Stimulated activated CD8-positive, alpha-beta memory T cell treated with anti-CD3 and anti-CD28 coated beads, Interleukin-2, amount 100 ng/mL, for 48 hours (primary cell): ENCODE data around the gene COMP.

Experiments used
- DNase-seq, 2 donors: peaks; one replicate each; pipeline ENCODE4 v3.0.0-alpha.2; 2020; ENCODE audit warnings: low read depth in 2 of 2

COMP gene

DNA sequence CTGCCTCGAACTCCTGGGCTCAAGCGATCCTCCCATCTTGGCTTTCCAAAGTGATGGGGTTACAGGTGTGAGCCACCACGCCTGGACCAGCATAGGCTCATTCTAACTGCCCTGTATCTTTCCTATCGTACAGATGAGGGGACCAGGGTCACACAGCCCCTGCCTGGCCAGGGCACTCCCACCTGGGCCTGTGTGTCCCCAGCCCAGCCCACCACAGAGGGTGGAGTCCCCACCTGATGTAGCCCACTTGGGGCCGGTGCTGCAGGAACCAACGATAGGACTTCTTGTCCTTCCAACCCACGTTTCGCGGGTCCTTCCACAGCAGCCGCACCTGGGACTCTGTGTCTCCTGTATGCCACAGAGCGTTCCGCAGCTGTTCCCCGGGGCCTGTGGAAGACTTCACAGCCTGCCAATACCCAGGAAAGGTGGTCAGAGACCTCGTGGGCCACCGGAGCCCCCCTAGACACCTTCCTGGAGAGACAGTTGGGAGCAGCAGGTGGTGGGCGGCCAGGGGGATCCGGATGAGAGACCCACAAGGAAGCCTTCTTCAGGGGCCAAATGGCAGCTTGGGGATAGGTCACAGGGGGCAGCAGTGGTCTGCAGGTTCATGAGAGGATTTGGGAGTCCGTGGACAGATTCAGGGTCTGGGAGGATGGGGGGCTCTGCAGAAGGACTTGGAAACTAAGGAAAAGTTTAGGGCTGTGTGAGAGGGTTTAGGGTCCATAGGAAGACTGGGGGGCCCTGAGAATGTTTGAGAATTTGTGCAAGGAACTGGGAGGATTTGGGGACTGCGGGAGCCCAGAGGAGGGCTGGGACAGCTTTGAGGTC lies 6.9 kb downstream of the COMP start:
- no peak for DNase-seq

DNA sequence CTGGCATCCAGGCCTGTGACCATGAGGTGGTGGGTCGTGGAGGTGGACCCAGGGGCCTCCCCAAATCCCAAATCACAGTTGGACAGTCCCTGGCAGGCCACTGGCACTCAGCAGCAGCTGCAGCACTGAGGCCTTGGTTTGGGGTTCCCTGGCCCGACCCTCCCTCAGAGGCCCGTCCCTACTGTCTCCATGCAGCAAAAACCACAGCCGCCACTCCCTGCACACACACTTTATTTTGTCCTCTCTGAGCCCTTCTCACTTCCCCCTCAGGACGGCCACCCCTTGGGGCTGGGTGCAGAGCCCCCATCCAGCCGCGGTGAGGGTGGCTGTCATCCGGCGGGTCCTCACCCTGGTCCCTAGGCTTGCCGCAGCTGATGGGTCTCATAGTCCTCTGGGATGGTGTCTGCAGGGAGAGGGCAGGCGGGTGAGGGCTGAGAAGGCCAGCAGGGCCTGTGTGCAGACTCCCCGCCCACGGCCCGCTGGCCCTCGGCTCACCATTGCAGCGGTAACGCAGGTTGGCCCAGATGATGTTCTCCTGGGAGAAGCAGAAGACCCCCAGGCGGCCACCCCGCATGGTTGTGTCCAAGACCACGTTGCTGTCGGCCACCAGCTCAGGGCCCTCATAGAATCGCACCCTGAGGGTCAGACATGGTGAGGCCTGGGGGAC lies 8.4 kb downstream of the COMP start:
- DNase-seq = no peak

DNA sequence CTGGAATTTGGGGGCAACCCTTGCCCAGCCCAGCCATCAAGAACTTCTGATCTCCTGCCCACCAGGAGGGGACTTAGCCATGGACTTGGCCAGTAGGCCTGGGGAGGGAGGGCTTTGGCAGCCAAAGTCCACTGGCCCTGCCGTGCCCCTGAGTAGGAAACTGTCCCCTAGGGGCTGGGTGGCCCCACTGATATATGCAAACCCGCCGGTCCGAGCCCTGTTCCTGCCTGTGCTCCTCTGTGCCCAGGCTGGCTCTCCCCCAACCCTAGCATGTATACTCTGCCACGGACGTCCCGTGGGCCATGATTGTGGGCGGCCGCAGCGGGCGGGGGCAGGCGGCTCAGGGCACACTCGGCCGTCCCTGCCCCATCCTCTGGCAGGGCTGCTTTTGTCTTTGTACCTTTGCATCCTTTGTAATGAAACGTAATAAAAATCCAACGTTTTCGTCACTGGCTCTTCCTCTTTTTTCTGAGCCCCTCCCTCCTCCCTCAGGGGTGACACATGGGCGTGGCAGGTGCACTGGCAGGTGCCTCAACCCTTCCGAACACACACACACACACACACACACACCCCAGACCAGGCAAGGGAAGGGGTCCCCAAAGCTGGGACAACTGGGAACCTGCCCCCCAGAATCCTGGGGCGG lies 9.1 kb downstream of the COMP start:
- DNase-seq = no peak

DNA sequence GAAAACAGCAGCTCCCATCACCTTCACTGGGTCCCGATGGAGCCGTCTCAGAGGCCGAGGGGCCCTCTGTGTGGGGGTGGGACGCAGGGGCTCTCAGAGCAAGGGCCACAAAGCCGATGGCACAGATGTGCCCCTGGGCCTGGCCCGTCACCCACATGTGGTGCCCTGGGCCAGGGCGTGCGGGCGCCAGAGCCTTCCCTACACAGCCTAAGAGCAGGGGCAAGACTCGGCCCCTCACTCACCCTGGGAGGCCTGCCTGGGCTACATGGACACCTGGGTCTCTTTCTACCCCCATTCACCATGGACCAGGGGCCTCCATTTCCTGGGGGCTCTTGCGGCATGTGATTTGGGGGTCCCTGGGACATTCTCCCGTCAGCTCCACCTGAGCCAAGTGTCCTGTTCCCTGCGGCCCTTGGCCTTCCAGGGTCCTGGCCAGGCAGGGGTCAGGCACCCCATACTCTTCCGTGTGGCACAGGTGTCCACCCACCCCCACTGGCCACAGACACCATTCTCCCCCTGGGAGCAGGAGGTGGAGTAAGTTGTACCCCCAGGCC lies 10.0 kb downstream of the COMP start:
- no peak for DNase-seq

DNA sequence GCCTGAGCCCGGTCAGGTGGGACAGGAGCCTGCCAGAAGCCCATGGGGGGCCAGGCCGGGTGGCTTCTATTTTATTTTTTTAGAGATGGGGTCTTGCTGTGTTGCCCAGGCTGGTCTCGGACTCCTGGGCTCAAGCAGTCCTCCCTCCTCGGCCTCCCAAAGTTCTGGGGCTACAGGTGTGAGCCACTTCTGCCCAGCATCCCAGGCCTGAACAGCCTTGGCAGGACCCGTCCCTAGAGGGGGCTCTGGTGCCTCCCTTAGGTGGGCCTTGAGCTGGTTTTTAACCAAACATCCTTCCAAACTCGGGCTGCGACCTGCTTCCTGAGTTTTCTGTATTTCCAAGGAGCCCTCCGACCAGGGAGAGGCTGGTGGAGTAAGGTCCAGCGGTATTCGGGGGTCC lies 10.5 kb downstream of the COMP start:
- no peak for DNase-seq

DNA sequence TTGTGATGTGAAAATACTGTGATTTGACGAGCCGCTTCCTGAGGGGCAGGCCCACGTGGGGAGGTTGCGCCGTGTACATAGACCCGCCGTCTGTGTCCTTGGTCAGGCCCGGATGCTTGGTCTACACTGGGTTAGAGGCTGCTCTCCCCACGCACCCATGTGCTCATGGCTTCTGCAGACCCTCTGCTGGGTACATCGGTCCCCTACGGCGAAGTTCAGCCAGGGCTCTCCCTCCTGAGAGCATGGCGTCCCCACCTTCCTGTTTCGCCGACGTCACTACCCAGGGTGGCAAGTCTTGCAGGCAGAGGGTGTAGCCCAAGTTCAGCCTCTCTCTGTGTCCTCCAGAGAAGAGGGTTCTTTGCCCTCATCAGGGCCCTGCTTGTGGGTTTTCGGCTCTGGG lies 11.0 kb downstream of the COMP start:
- DNase-seq = no peak

DNA sequence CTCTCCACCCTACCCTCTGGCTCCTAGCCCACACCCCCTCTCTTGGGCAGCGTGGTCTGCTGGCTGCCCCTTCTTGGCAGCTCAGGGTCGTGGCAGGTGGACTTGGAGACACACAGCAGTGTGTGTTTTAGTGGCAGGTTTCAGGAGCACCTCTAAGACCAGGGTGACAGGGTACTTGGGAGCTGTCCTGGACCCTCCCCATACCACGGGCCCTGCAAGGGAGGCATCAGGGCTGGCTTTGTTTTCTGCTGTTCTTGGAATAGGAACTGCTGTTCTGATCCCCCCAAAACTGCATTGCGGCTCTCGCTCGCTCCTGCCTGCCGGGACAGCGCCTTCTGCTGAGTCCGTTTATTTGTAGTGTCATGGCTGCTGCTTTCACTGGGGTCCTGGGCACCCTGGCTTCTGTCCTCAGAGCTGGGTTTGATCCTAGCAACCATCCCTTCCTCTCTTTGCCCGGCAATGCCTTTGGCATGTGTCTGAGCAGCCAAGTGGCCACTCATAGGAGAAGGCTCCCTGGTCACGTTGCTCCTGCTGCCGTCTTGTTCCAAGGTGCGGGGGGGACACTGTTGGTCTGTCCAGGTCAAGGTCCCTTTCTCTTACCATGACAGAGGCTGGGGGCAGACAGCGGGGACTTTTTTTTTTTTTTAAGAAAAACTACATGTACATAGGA lies 12.1 kb downstream of the COMP start:
- DNase-seq = no peak

DNA sequence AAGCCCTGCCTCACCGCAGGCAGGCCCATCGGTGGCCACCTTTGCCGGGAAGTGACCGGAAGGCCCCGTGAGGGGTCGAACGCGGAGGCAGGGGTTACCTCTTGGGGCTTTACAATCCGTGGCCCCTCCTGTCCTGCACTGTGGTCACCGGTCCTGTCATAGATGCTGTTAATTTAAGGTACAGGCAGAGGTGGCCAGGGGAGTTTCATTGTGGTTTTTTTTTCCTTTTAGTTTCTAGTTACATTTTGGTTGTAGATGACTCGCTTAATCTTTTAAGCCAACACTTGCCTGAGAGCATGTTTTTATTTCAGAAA lies 13.1 kb downstream of the COMP start:
- DNase-seq = no peak

DNA sequence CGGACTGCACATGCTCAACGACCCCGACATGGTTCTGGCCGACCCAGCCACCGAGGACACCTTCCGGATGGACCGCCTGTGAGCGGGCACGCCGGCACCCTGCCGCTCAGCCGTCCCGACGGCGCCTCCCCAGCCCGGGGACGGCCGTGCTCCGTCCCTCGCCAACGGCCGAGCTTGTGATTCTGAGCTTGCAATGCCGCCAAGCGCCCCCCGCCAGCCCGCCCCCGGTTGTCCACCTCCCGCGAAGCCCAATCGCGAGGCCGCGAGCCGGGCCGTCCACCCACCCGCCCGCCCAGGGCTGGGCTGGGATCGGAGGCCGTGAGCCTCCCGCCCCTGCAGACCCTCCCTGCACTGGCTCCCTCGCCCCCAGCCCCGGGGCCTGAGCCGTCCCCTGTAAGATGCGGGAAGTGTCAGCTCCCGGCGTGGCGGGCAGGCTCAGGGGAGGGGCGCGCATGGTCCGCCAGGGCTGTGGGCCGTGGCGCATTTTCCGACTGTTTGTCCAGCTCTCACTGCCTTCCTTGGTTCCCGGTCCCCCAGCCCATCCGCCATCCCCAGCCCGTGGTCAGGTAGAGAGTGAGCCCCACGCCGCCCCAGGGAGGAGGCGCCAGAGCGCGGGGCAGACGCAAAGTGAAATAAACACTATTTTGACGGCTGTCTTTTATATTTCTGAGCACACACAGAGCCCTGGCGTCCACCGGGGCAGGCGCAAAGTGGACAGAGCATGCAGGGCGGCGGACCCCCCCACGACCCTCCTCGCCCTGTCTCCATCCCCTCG lies 13.6 kb downstream of the COMP start:
- DNase-seq = no peak

DNA sequence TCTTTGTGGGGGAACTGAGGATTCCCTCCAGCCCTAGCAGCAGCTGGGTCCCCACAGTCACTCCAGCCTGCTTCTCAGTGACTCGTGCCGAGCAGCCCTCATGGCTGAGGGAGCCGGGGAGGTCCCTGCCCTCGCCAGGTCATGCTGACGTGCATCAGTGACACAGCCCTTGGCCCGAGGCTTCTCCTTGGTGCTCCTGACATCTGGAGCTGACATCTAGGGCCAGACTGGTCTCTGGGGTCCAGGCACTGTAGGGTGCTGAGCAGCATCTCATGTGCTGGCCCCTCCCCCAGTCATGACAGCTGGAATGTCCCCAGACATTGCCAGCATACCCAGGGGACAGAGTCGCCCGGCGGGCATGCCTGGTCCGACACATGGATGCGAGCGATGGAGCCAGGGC lies 14.4 kb downstream of the COMP start:
- DNase-seq = no peak

DNA sequence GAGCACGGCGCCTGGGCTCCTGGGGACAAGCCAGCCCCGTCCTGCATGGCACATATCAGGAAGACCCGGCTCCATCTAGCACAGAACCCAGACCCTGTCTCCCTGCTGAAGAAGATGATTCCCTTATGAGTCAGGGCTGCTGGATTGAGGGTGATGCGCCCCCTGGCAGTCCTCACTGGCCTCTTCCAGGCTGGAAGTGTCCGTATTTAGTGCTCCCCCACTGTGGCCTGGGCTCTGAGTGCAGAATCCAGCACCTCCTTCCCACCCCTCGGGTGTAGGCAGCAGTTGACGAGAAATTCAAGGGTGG lies 14.9 kb downstream of the COMP start:
- DNase-seq = no peak

DNA sequence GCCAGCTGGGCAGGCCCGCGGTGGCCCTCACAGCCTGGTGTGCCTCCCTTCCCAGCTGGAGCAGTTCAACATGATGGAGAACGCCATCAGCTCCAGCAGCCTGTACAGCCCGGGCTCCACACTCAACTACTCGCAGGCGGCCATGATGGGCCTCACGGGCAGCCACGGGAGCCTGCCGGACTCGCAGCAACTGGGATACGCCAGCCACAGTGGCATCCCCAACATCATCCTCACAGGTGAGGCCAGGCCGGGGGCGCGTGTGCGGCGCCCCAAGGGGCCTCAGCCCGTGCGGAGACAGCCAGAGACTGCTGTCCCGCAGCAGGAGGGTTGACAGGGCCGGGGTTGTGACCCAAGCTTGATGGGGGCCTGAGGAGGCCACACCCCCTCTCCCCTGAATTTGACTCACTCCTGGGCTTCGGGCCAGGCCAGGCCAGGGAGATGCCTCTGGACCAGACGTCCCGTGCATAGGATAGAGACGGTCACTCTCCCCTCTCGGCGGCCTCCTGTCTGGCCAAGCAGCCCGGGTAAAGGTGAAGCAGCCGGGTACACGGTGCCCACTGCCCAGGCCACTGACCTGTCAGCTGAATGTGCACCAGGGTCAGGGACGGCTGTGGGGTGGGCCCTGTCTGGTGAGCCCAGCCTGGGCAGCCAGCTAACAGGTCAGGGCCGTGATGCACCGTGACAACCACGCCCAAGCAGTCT lies 15.4 kb downstream of the COMP start:
- no peak for DNase-seq

DNA sequence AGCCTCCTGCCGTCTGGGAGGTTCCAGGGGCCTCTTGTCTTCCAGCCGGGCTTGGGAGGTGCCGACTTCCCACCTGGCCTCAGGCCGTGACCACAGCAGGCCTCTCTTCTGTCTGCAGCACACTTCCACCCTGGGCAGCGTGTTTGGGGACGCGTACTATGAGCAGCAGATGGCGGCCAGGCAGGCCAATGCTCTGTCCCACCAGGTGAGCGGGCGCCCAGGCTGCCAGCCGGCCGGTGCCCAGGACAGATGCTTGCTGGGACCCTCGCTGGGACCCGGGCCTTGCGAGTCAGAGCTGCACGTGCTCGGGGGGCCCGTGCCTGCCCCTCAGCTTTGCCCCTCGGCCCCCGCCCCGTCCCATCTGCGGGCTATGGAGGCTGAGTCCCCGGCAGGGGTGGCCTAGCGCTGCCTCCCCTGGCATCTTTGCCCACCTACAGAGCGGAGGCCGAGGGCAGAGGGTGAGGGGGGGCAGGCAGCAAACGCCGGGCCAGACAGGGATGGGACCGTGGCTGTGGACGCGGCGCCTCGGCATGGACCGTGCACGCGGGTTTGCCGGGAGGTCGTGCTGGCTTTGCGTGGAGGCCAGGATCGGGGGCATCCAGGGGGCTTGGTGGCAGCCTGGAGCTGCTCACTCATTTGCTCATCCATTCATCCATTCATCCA lies 16.2 kb downstream of the COMP start:
- DNase-seq = no peak

DNA sequence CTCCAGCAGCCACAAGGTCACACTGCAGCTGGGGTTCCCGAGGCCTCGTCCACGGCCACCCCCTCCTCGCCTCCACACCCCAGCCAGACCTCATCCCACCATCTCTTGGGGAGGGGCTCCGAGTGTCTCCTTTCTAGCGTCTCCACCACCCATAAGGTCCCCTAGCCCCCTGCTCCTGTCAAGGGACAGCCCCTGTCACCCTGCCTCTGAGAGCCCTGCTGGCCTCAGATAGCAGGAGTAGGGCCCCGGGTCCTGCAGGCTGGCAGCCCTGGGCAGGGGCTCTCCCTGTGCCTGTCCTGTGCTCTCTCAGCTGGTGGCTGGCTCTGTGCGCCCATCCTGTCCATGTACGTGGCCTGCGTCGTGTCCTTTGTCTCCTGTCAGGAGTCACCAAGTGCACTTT lies 17.0 kb downstream of the COMP start:
- no peak for DNase-seq

DNA sequence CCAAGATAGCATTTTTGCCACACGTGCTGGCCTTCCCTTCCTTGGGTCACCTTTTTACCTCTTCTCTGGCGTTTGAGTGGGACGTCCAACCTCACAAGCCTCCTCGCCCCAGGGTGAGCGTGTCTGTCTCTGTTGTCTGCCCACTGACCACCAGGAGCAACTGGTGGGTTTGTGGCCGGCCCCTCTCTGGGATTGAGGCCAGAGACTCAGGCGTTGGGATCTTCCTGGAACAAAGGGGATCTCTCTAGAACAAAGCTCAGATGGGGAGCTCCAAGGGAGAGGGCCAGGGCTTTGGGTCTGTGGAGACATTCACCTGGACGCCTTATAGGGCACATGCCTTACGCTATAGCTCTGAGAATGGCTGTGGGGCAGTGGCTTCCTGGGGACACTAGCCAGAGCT lies 17.4 kb downstream of the COMP start:
- no peak for DNase-seq

DNA sequence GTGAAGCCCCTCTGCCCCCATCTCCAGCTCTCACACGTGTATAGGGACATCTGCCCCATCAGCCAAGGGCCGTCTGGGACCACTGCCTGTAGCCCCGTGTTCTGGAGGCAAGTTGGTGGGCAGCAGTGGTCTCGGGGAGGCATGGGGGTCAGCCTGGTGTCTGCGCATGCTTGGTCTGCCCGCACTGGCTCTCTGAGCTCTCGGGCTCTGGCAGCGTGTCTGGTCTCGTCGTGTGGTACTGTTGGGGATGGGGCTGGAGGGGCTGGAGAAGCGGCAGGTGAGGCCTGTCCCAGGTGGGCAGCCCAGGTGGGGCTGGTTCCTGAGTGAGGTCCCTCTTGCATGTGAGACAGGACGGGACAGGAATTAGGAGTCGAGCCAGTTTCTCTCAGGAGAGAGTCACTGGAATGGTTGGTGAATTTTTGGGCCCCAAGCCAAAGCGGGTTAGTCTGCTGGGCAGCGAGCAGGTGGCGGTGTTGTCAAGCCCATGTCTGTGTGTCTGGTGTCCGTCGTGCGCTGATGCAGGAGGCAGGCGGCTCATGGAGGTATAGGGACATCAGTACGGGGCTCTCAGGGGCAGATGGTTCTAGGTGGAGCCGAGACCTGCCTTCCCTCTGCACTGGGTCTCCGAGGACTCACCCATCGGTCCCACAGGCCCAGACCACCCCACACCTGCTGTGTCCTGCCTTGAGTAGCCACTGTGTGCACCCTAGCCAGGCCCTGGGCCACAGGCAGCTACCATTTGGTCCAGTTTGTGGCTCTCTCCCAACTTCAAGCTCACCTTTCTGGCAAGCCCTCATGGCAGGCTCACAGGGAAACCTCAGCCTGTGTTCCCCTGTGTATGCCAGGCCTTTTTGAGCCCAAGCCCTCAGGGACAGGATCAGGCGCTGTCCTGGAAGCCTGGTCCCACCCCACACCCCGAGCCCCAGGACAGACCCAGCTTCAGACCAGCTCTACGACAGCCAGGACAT lies 18.2 kb downstream of the COMP start:
- DNase-seq = no peak

DNA sequence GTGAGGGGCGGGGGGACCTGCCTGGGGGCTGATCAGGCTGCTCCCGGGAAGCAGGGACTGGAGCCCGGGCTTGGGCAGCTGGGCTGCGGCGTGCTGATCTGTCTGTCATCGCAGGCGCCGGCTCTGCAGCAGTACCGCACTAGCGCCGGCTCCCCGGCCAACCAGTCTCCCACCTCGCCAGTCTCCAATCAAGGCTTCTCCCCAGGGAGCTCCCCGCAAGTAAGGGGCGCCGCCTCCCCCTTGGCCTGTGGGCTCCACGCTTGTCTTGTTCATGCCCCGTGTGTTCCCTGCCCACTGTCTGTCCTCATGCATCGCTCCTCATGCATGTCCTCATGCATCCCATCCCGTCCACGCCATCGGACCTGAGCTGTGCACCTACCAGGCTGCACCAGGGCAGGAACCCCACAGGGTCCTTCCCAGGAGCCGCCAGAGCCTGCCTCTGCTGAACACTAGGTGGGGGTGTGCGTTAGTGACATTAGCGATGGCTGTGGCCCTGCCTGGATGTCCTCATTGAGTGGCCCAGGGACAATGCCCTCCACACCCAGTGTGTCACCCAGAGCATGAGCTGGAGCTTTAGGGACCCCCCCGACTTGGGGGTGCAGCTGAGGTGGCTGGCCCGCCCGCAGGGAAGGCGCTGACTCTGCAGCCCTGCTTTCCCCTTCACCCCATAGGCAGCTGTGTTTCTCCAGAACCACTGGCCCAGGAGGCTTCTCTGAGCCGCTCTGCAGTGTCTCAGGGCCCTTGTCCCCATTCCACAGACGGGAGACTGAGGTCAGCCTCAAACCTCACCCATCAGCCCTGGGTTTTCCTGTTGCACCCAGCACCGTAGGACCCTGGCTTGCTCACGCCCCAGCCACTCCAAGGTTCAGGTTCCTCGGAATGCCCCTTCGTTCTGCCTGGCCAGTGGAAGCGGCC lies 19.5 kb downstream of the COMP start:
- DNase-seq = no peak

DNA sequence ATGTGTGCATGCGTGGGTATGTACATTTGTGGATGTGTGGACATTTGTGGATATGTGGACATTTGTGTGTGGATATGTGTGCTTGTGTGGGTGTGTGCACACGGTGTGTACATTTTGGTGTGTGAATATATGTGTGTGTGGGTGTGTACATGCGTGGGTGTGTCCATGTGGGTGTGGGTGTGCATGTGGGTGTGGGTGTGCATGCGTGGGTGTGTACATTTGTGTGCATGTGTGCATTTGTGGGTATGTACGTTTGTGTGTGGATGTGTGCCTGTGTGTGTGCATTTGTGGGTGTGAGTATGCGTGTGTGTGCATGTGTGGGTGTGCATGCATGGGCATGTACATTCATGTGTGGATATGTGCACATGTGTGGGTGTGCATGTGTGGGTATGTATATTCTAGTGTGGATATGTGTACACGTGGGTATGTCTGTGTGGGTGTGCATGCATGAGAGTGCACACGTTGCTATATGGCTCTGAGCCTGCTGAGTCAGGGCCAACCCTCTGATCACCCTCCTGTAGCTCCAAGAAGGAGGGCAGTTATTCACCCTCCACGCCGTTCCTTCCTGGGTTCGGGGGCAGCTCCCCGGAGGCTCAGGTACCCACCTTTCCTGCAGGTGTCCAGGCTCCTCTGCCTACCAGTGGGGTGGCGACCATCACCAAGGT lies 20.3 kb downstream of the COMP start:
- no peak for DNase-seq
